ENCODE results near the gene GARNL3. TPM values are rescaled to one million over a fixed set of nuclear protein-coding genes. Genes with fewer than 3 reads are reported as not detected.
A peak's percentile ranks its signal among the peaks of the same experiment; 100 is the strongest.

Gene GARNL3
- total and polyA plus RNA-seq, 8 donors: 2.3 to 7.1 (median 3.4) TPM

DNA sequence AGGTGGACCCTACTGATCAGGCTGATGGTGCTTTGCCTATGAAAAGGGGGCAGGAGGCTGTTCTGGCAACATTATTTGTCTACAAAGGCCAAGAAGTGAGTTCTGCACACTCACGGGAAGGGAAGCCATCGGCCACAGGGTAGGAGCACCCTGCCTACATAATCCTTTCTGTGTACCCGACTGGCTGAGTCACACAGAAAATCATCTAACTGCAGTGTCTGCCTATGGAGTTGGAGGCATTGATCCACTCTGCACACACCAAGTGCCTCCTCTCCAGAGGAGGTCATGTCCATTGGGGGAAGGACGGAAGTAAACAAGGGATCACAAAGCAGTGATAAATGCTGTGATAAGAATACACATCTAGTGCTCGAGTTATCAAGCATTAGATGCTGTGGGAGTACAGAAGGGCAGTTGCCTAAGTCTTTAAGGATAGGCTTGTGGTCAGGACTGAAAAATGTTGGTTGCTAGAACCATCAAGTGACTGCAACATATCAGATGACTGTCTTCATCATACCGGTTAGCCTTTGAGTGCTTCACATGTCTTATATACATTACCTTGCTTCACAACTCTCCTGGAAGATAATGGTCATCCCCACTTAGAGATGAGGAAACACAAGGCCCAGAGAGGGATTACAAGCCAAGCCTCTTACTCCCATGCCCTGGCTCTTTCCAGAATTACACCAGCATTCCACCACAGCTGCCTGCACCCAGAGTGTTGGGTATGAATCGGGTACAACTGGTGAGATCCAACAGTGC is 131.1 kb downstream of the GARNL3 start:
- TF ChIP-seq, protein P1, sequence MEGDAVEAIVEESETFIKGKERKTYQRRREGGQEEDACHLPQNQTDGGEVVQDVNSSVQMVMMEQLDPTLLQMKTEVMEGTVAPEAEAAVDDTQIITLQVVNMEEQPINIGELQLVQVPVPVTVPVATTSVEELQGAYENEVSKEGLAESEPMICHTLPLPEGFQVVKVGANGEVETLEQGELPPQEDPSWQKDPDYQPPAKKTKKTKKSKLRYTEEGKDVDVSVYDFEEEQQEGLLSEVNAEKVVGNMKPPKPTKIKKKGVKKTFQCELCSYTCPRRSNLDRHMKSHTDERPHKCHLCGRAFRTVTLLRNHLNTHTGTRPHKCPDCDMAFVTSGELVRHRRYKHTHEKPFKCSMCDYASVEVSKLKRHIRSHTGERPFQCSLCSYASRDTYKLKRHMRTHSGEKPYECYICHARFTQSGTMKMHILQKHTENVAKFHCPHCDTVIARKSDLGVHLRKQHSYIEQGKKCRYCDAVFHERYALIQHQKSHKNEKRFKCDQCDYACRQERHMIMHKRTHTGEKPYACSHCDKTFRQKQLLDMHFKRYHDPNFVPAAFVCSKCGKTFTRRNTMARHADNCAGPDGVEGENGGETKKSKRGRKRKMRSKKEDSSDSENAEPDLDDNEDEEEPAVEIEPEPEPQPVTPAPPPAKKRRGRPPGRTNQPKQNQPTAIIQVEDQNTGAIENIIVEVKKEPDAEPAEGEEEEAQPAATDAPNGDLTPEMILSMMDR (IDR thresholded peaks at IDR 0.05): no peak
- 71 to 73% methylated on average over 7 of the region's 7 CpGs for WGBS, 2 donors
- intact Hi-C loops (cut with DNase I): no loop called here
- Histone ChIP-seq H3K9me3 (no peaks in the 10 kb centered on the region), H3K36me3 (no peaks in the 10 kb centered on the region), H3K4me1 (peaks cover 0 to 6% (median 0%) of the 10 kb centered on the region in 3 donors), H3K27ac (peak overlapping the region in 1 of 4 donors; percentile 48), H3K4me3 (peak overlapping the region in 2 of 4 donors; percentile 51 to 53), H3K27me3 (no peaks in the 10 kb centered on the region)
- no peak for ATAC-seq
- DNase-seq: no peak
- FAIRE-seq: no peak

DNA sequence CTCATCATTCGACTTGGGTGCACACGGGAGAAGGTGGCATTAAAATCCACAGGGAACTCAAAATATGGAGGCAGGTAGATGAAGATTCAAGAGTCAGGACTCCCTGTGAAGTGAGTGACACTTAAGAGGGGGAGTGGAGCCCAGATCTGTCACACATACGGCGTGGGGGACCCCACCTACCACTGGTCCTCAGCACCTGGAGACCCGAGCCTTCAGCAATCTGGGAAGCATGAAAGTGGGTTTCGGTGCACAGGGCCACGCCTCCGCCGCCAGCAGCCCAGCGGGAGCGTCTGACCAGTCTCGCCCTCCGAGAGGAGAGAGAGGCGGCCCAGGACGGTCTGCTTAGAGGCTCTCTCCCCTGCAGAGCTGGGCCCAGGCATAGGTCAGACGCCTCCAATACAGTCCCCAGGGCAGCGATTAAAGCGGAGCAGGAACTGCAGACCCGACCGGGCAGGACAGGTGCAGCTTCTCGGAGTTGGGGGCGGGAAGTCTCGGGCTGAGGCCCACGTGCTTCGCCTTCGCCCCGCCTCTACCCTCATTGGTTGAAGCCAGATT is 131.8 kb downstream of the GARNL3 start:
- no peaks in the 10 kb centered on the region for H3K27me3 ChIP-seq
- FAIRE-seq (no peak), ATAC-seq (no peak), DNase-seq (no peak)
- peak overlapping the region; percentile 29 to 53 (median 48) for H3K4me3 ChIP-seq
- intact Hi-C loops (cut with DNase I): no loop called here
- H3K4me1 ChIP-seq: peaks cover 0 to 6% (median 0%) of the 10 kb centered on the region in 3 donors
- no peaks in the 10 kb centered on the region for H3K36me3 ChIP-seq
- peak overlapping the region; percentile 35 to 66 (median 49) for H3K27ac ChIP-seq
- no peaks in the 10 kb centered on the region for H3K9me3 ChIP-seq
- WGBS, 2 donors: 1% methylated on average over 27 of the region's 27 CpGs
- TF ChIP-seq, protein P1 (IDR thresholded peaks at IDR 0.05): no peak

DNA sequence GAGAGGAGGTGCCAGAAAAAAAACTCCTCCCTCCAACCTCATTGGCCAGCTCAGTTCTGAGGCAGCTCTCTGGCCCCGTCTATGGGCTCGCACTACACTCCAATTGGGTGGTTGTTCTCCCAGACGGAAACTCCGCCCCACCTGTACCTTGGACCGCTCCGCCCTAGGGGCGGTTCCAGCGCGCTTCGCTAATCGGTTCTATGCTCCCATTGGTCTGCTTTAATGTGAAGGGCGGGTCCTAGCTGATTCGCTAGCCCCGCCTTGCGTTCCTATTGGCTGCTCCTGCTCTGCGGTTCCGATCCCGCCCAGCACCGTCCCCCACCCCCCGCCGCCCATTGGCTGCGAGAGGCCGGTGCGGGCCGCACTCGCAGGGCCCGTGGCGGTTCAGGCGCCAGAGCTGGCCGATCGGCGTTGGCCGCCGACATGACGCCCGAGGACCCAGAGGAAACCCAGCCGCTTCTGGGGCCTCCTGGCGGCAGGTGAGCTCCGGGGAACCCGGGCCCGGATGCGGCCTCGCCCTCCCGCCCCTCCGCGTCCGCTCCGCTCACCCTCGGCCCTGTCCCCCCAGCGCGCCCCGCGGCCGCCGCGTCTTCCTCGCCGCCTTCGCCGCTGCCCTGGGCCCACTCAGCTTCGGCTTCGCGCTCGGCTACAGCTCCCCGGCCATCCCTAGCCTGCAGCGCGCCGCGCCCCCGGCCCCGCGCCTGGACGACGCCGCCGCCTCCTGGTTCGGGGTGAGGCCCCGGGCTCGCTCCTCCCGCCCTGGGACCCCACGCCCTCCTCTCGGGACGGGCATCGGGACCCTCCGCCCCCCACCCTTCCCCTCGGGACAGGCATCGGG is 132.5 kb downstream of the GARNL3 start, which contains the start of gene SLC2A8:
SLC2A8 (plus strand) TSS at position 362 of the 838 bp plus-strand sequence; CDS start at position 424, 62 bp downstream.
- intact Hi-C loops (cut with DNase I): no loop called here
- Histone ChIP-seq H3K27ac (peak within 1 kb of the TSS; percentile 76 to 85 (median 80)), H3K4me3 (peak within 1 kb of the TSS; percentile 69 to 94 (median 85)), H3K27me3 (no peaks in the 10 kb centered on the region), H3K36me3 (no peaks in the 10 kb centered on the region), H3K9me3 (no peaks in the 10 kb centered on the region), H3K4me1 (peaks cover 0 to 6% (median 0%) of the 10 kb centered on the region in 3 donors)
- WGBS, 2 donors: 1% methylated on average over 74 to 87 of the region's 87 CpGs
- FAIRE-seq: peak; percentile 98
- peak; percentile 94 to 100 (median 99) for DNase-seq
- peak; percentile 90 to 96 (median 92) for ATAC-seq
- TF ChIP-seq, protein P1 (IDR thresholded peaks at IDR 0.05): peak in 2 of 4 donors; percentile 6 to 12

DNA sequence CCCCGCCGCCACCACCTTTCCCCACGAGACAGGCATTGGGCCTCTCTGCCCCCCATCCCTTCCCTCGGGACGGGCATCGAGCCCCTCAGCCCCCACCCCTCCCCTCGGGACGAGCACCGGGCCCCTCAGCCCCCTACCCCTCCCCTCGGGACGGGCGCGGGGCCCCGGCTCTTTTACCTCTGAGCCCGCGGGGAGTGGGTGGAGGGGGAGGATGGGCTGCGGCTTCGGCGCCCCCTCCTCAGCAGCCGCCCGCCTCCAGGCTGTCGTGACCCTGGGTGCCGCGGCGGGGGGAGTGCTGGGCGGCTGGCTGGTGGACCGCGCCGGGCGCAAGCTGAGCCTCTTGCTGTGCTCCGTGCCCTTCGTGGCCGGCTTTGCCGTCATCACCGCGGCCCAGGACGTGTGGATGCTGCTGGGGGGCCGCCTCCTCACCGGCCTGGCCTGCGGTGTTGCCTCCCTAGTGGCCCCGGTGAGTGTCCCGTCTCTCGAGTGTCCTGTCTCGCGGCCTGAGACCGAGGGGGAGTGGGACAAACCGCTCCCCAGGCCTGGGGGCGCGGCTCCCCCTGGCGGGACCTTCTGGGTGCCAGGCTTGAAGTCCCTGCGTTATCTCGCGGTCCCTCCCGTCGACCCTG is 133.2 kb downstream of the GARNL3 start:
- Histone ChIP-seq H3K27me3 (no peaks in the 10 kb centered on the region), H3K4me3 (peak overlapping the region; percentile 69 to 94 (median 85)), H3K27ac (peak overlapping the region; percentile 76 to 85 (median 80)), H3K4me1 (peaks cover 0 to 6% (median 0%) of the 10 kb centered on the region in 3 donors), H3K36me3 (no peaks in the 10 kb centered on the region), H3K9me3 (no peaks in the 10 kb centered on the region)
- intact Hi-C loops (cut with DNase I): no loop called here
- 1 to 2% methylated on average over 36 to 55 of the region's 55 CpGs for WGBS, 2 donors
- DNase-seq (peak; percentile 35 to 84 (median 56)), ATAC-seq (peak; percentile 2 to 22 (median 14)), FAIRE-seq (no peak)
- TF ChIP-seq, protein P1 (IDR thresholded peaks at IDR 0.05): no peak

All from pancreas (tissue), 10 donors.